NCI-H128 (cell line): ENCODE data around the gene CACNB3.
A peak's percentile ranks its signal among the peaks of the same experiment; 100 is the strongest.

Experiments used
- DNase-seq: peaks from one replicate; lab custom pipeline; 2025; ENCODE audit not compliant: unreplicated experiment; lab: John Stamatoyannopoulos, UW

Gene CACNB3

GRCh38 chr12:48788524-48788853 is 29.8 kb upstream of the CACNB3 start:
- DNase-seq, result no peak

GRCh38 chr12:48788854-48789775 is 29.2 kb upstream of the CACNB3 start, which contains the start of gene ADCY6:
ADCY6 (minus strand) TSS chr12:48789089; CDS start chr12:48783434, 5,655 bp downstream.
- no peak for DNase-seq

GRCh38 chr12:48789858-48790326 is 28.4 kb upstream of the CACNB3 start:
- DNase-seq, result no peak

- no peak for DNase-seq
Observed at GRCh38 chr12:48793696-48794095, 24.6 kb upstream of the CACNB3 start.

GRCh38 chr12:48794870-48795269 is 23.4 kb upstream of the CACNB3 start:
- DNase-seq, result no peak

GRCh38 chr12:48795550-48796455 is 22.5 kb upstream of the CACNB3 start:
- peak; percentile 76 for DNase-seq

GRCh38 chr12:48796976-48797375 is 21.3 kb upstream of the CACNB3 start:
- DNase-seq, result no peak

GRCh38 chr12:48800457-48800856 is 17.8 kb upstream of the CACNB3 start:
- DNase-seq, result no peak

GRCh38 chr12:48800971-48801370 is 17.3 kb upstream of the CACNB3 start:
- DNase-seq, result no peak

GRCh38 chr12:48803675-48804074 is 14.6 kb upstream of the CACNB3 start:
- DNase-seq, result no peak

- no peak for DNase-seq
Observed at GRCh38 chr12:48807981-48808380, 10.3 kb upstream of the CACNB3 start.

GRCh38 chr12:48810903-48811431 is 7.3 kb upstream of the CACNB3 start:
- no peak for DNase-seq

GRCh38 chr12:48811437-48812090 is 6.7 kb upstream of the CACNB3 start:
- no peak for DNase-seq

GRCh38 chr12:48812389-48812788 is 5.9 kb upstream of the CACNB3 start:
- DNase-seq, result no peak

- DNase-seq, result no peak
Observed at GRCh38 chr12:48813465-48814261, 4.6 kb upstream of the CACNB3 start.

GRCh38 chr12:48814262-48815125 is 3.8 kb upstream of the CACNB3 start:
- peak; percentile 52 for DNase-seq

- DNase-seq, result peak; percentile 68
Observed at GRCh38 chr12:48815126-48816110, 2.9 kb upstream of the CACNB3 start.
